Caco-2 (cell line): ENCODE data around the gene HMG20A. TPM values are rescaled to one million over a fixed set of nuclear protein-coding genes. Genes with fewer than 3 reads are reported as not detected.

ENCODE experiments used
- BruUV-seq: library from RNA; stranded (reverse); fragments of 400-500 nt; replicated peaks from 2 replicates; lab custom pipeline; 2021; lab: Mats Ljungman, UMichigan
- CTCF ChIA-PET: fragments of 300-600 bp; sonication (Branson Sonifier 250); formaldehyde crosslinking; loops from one replicate; lab custom pipeline; 2022; ENCODE audit warnings: antibody characterized with exemption; lab: Charles Lee
- POLR2A ChIA-PET: fragments of 300-600 bp; sonication (Branson Sonifier 250); formaldehyde crosslinking; loops from one replicate; lab custom pipeline; 2022; ENCODE audit warnings: antibody characterized with exemption; lab: Charles Lee
- DNase-seq, 2 experiments: peaks; one replicate each; pipeline versions ENCODE4 v3.0.0 to v3.0.0-alpha.2; 2020 to 2022
- H3K27me3 ChIP-seq: replicated peaks from 2 replicates; pipeline ENCODE4 v1.6.0; 2011; ENCODE audit warnings: low read length; ENCODE audit not compliant: control insufficient read depth, insufficient read depth
- H3K36me3 ChIP-seq: 2 replicates; pipeline ENCODE4 v1.5.1; 2011; ENCODE audit warnings: low read length; ENCODE audit not compliant: control insufficient read depth, insufficient read depth
- H3K4me1 ChIP-seq: fragments of 250-450 bp; sonication (Bioruptor Pico); 2 replicates; pipeline ENCODE4 v1.5.1; 2020; ENCODE audit warnings: mild to moderate bottlenecking
- H3K4me3 ChIP-seq: 2 replicates; pipeline ENCODE4 v1.5.1; 2011; ENCODE audit warnings: low read depth, mild to moderate bottlenecking, control low read depth, low read length
- H3K9me3 ChIP-seq: fragments of 250-450 bp; sonication (Bioruptor Pico); 2 replicates; pipeline ENCODE4 v1.5.1; 2020; ENCODE audit warnings: mild to moderate bottlenecking, moderate library complexity
- H3K27ac Mint-ChIP-seq: one replicate; pipeline ENCODE4 v1.8.0; 2022; ENCODE audit warnings: mixed read lengths; ENCODE audit not compliant: unreplicated experiment
- H3K27me3 Mint-ChIP-seq: one replicate; pipeline ENCODE4 v1.8.0; 2022; ENCODE audit warnings: mixed read lengths; ENCODE audit not compliant: insufficient read depth, unreplicated experiment
- H3K36me3 Mint-ChIP-seq: one replicate; pipeline ENCODE4 v1.8.0; 2022; ENCODE audit warnings: mild to moderate bottlenecking, mixed read lengths; ENCODE audit not compliant: insufficient read depth, unreplicated experiment
- H3K4me1 Mint-ChIP-seq: one replicate; pipeline ENCODE4 v1.8.0; 2022; ENCODE audit warnings: low read depth, mixed read lengths; ENCODE audit not compliant: unreplicated experiment
- H3K4me3 Mint-ChIP-seq: one replicate; pipeline ENCODE4 v1.8.0; 2022; ENCODE audit warnings: mild to moderate bottlenecking, moderate library complexity, mixed read lengths; ENCODE audit not compliant: unreplicated experiment
- H3K9me3 Mint-ChIP-seq: one replicate; pipeline ENCODE4 v1.8.0; 2022; ENCODE audit warnings: mixed read lengths; ENCODE audit not compliant: unreplicated experiment
- intact Hi-C: fragments of 100-400 bp; cut with micrococcal nuclease; formaldehyde crosslinking; loops from one replicate; pipeline ENCODE4 v1.10.0; 2022; ENCODE audit not compliant: unreplicated experiment
- total RNA-seq: library from RNA; stranded (reverse); gene quantifications from 2 replicates; pipeline ENCODE4 v1.2.3, GENCODE V29; 2022
- TF ChIP-seq, protein P1 (sequence below), 2 experiments: fragments of 200-600 bp in 1 of 2; IDR thresholded peaks; 1 replicate in 1 of 2; 2 replicates in 1 of 2; pipeline versions ENCODE4 v1.5.1 to v1.8.0; 2011 to 2022; ENCODE audit warnings: antibody characterized with exemption in 1 of 2, control low read depth in 1 of 2, inconsistent platforms in 1 of 2, low read depth in 1 of 2, low read length in 1 of 2, mild to moderate bottlenecking in 1 of 2, moderate library complexity in 1 of 2; ENCODE audit not compliant: insufficient read depth in 1 of 2, severe bottlenecking in 1 of 2, unreplicated experiment in 1 of 2

Gene HMG20A
- total RNA-seq, 1 experiment from 2014 or later = 34.0 TPM

- ChIA-PET CTCF (no interaction called here), POLR2A (no interaction called here)
- BruUV-seq = no TSS peak
- Histone ChIP-seq H3K4me1 (no peaks in the 10 kb centered on the region), H3K36me3 (no peaks in the 10 kb centered on the region), H3K4me3 (no peak overlapping the region), H3K27me3 (no peaks in the 10 kb centered on the region), H3K9me3 (no peaks in the 10 kb centered on the region)
- no peak overlapping the region for H3K4me3 Mint-ChIP-seq
- intact Hi-C loops = no loop called here
- no peaks in the 10 kb centered on the region for H3K27me3 Mint-ChIP-seq
- H3K27ac Mint-ChIP-seq = no peak overlapping the region
- no peaks in the 10 kb centered on the region for H3K36me3 Mint-ChIP-seq
- H3K9me3 Mint-ChIP-seq = no peaks in the 10 kb centered on the region
- no peaks in the 10 kb centered on the region for H3K4me1 Mint-ChIP-seq
- TF ChIP-seq, protein P1, sequence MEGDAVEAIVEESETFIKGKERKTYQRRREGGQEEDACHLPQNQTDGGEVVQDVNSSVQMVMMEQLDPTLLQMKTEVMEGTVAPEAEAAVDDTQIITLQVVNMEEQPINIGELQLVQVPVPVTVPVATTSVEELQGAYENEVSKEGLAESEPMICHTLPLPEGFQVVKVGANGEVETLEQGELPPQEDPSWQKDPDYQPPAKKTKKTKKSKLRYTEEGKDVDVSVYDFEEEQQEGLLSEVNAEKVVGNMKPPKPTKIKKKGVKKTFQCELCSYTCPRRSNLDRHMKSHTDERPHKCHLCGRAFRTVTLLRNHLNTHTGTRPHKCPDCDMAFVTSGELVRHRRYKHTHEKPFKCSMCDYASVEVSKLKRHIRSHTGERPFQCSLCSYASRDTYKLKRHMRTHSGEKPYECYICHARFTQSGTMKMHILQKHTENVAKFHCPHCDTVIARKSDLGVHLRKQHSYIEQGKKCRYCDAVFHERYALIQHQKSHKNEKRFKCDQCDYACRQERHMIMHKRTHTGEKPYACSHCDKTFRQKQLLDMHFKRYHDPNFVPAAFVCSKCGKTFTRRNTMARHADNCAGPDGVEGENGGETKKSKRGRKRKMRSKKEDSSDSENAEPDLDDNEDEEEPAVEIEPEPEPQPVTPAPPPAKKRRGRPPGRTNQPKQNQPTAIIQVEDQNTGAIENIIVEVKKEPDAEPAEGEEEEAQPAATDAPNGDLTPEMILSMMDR (IDR thresholded peaks at IDR 0.05; ENCODE audit: insufficient read depth in 1 of 2, low read depth in 1 of 2, low read length in 1 of 2, severe bottlenecking in 1 of 2, unreplicated experiment in 1 of 2) = no peak
- no peak for DNase-seq
These were observed 92.5 kb downstream of the HMG20A start for GRCh38 chr15:77513226-77513625.

DNA sequence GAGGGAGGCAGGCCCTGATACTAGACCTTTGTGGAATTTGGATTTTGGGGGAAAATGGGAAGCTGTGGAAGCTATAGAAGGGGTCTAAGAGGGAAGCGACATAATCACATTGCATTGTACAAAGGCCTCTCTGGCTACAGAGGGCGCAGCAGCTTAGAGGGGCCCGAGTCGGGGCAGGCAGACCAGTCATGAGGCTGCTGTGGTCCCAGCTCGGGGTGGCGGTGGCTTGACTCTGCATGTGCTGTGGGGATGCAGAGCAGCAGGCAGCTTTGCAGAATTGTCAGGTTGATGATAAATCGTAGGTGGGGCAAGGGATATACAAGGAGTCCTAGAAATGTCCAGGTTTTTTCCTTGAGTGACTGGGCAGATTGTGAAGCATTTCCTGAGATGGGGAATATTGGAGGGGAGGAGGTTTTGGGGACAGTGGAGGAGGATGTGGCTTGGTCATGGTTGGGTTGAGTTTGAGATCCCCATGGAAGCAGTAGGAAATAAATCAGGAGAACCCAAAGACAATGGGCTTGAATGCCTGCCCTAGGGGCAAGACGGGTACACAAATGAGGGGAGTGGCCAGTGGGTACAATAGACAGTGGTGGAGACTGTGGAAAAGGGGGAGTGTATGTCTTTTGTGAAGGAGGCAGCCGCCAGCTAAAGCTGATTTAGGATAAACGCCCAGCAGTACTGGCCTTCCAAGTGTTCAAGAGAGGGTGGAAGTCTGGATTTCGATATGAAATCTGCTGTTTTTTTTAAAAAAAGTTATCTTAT lies 94.1 kb downstream of the HMG20A start:
- no peaks in the 10 kb centered on the region for H3K27me3 Mint-ChIP-seq
- H3K36me3 Mint-ChIP-seq = no peaks in the 10 kb centered on the region
- Histone ChIP-seq H3K4me3 (no peak overlapping the region), H3K27me3 (no peaks in the 10 kb centered on the region), H3K36me3 (no peaks in the 10 kb centered on the region), H3K4me1 (no peaks in the 10 kb centered on the region), H3K9me3 (no peaks in the 10 kb centered on the region)
- TF ChIP-seq, protein P1 (IDR thresholded peaks at IDR 0.05; ENCODE audit: insufficient read depth in 1 of 2, low read depth in 1 of 2, low read length in 1 of 2, severe bottlenecking in 1 of 2, unreplicated experiment in 1 of 2) = no peak
- ChIA-PET POLR2A (no interaction called here), CTCF (interaction anchor here (0.6 to 0.9 kb wide), 2 partner anchors 28 to 350 kb away, joined by 3 to 4 read pairs; no protein-coding TSS in a partner anchor)
- H3K4me1 Mint-ChIP-seq = no peaks in the 10 kb centered on the region
- BruUV-seq = no TSS peak
- no peak overlapping the region for H3K27ac Mint-ChIP-seq
- intact Hi-C loops = no loop called here
- no peak for DNase-seq
- H3K9me3 Mint-ChIP-seq = no peaks in the 10 kb centered on the region
- H3K4me3 Mint-ChIP-seq = no peak overlapping the region

GRCh38 chr15:77515613-77516012 lies 94.9 kb downstream of the HMG20A start:
- H3K27me3 ChIP-seq = no peaks in the 10 kb centered on the region
- no peaks in the 10 kb centered on the region for H3K4me1 Mint-ChIP-seq
- ChIA-PET CTCF (no interaction called here), POLR2A (no interaction called here)
- no peak for DNase-seq
- no TSS peak for BruUV-seq
- no peaks in the 10 kb centered on the region for H3K27me3 Mint-ChIP-seq
- intact Hi-C loops = no loop called here
- H3K9me3 Mint-ChIP-seq = no peaks in the 10 kb centered on the region
- no peak overlapping the region for H3K27ac Mint-ChIP-seq
- H3K4me3 Mint-ChIP-seq = no peak overlapping the region
- no peaks in the 10 kb centered on the region for H3K36me3 Mint-ChIP-seq
- no peak overlapping the region for H3K4me3 ChIP-seq
- no peaks in the 10 kb centered on the region for H3K36me3 ChIP-seq
- TF ChIP-seq, protein P1 (IDR thresholded peaks at IDR 0.05; ENCODE audit: insufficient read depth in 1 of 2, low read depth in 1 of 2, low read length in 1 of 2, severe bottlenecking in 1 of 2, unreplicated experiment in 1 of 2) = no peak
- H3K4me1 ChIP-seq = no peaks in the 10 kb centered on the region
- no peaks in the 10 kb centered on the region for H3K9me3 ChIP-seq
